GM12892 (cell line): ENCODE results near the gene SLC9A9.

Experiments used
- POLR2A ChIP-seq: IDR thresholded peaks from 2 replicates; pipeline ENCODE4 v1.6.1; 2011; ENCODE audit warnings: low read depth, low read length, control low read depth
- POLR2AphosphoS5 ChIP-seq: IDR thresholded peaks from 2 replicates; pipeline ENCODE4 v1.6.1; 2011; ENCODE audit warnings: low read depth, low read length, control low read depth

- TF ChIP-seq POLR2AphosphoS5 (no peak), POLR2A (no peak)
These were observed 26.4 kb downstream of the SLC9A9 start for GRCh38 chr3:143821862-143822261.
